Stimulated activated CD4-positive, alpha-beta T cell treated with anti-CD3 and anti-CD28 coated beads, TNF-alpha, amount 100 ng/mL, for 48 hours (primary cell): ENCODE data around the gene GALNT2.

ENCODE experiments used
- DNase-seq, 3 donors: peaks; one replicate each; pipeline ENCODE4 v3.0.0-alpha.2; 2020; ENCODE audit warnings: low read depth in 3 of 3

Gene GALNT2

GRCh38 chr1:230186003-230186863 is 119.2 kb downstream of the GALNT2 start:
- DNase-seq: no peak

- DNase-seq: no peak
These were observed 119.8 kb downstream of the GALNT2 start for GRCh38 chr1:230186874-230187273.

- DNase-seq: no peak
These were observed 120.3 kb downstream of the GALNT2 start for GRCh38 chr1:230187290-230187689.

- DNase-seq: no peak
These were observed 121.8 kb downstream of the GALNT2 start for GRCh38 chr1:230188826-230189225.

- no peak for DNase-seq
These were observed 122.3 kb downstream of the GALNT2 start for GRCh38 chr1:230189341-230189740.

- no peak for DNase-seq
These were observed 122.8 kb downstream of the GALNT2 start for GRCh38 chr1:230189824-230190223.

- no peak for DNase-seq
These were observed 124.2 kb downstream of the GALNT2 start for GRCh38 chr1:230191079-230191804.

GRCh38 chr1:230191855-230192254 is 124.8 kb downstream of the GALNT2 start:
- DNase-seq: no peak

GRCh38 chr1:230194525-230194924 is 127.5 kb downstream of the GALNT2 start:
- no peak for DNase-seq

- no peak for DNase-seq
These were observed 128.2 kb downstream of the GALNT2 start for GRCh38 chr1:230195199-230195598.

- no peak for DNase-seq
These were observed 129.0 kb downstream of the GALNT2 start for GRCh38 chr1:230196077-230196476.

- DNase-seq: no peak
These were observed 130.9 kb downstream of the GALNT2 start for GRCh38 chr1:230197644-230198567.

GRCh38 chr1:230199034-230199433 is 132.0 kb downstream of the GALNT2 start:
- no peak for DNase-seq

- DNase-seq: no peak
These were observed 132.5 kb downstream of the GALNT2 start for GRCh38 chr1:230199554-230199953.

- no peak for DNase-seq
These were observed 133.2 kb downstream of the GALNT2 start for GRCh38 chr1:230200276-230200675.

- DNase-seq: no peak
These were observed 134.4 kb downstream of the GALNT2 start for GRCh38 chr1:230201445-230201844.

- DNase-seq: no peak
These were observed 137.8 kb downstream of the GALNT2 start for GRCh38 chr1:230204842-230205241.

GRCh38 chr1:230205719-230206198 is 138.7 kb downstream of the GALNT2 start:
- DNase-seq: no peak

GRCh38 chr1:230206207-230206606 is 139.2 kb downstream of the GALNT2 start:
- no peak for DNase-seq

- no peak for DNase-seq
These were observed 139.9 kb downstream of the GALNT2 start for GRCh38 chr1:230206976-230207375.

GRCh38 chr1:230207598-230207997 is 140.6 kb downstream of the GALNT2 start:
- no peak for DNase-seq
